GM18951 (cell line): ENCODE data around the gene KLF2.

Source experiments
- POLR2A ChIP-seq: IDR thresholded peaks from 4 replicates; pipeline ENCODE4 v1.6.1; 2011; ENCODE audit warnings: mild to moderate bottlenecking; ENCODE audit not compliant: insufficient read length, insufficient read depth; ENCODE audit errors: extremely low read depth
- in situ Hi-C: fragments of 300-500 bp; cut with MboI; formaldehyde crosslinking; loops from one replicate; pipeline ENCODE4 v1.12.0; 2022; ENCODE audit warnings: low sequenced_read_pairs, mixed read lengths, inconsistent platforms; ENCODE audit not compliant: unreplicated experiment

KLF2 gene

DNA sequence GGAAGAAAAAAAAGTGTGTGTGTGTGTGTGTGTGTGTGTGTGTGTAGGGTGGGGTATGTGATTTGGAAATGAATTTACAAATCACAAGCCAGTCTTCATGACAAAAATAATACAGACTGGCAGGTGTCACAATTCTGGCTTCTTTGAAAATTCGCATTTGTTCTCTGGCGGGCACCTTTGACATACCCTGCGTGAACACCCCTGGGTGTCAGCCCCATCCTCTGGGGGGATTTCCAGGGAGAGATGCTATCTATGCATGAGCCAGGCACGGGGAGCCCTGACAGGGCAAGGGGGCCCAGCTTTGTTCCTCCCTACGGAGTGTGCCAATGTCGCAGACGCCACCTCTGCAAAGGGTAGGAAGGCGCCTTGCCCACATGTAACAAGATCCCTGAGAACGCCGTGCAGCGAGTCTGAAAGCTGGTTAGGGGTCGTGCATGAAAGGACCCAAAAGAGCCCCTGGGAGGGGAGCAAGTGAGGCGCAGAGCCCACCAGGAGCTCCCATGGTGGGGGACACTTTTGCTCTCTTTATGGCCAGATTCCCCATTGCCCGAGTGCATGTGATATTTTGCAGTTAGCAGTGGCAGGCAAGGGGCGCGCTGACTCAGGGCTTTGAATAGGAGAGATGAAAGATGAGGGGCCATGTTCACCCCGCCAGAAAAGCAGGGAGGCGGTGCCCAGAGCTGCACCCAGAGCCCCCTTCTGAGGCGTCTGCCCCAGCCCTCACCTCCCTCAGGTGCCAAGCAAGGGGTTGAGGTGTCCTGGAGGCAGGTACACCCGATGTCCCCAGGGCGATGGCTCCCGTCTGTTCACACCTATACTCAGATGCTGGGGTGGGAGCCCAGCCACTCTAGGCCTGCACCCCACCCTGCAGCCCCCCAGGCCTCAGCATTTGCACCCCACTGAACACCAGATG, 45.3 kb downstream of the KLF2 start:
- in situ Hi-C loops, result no loop called here
- no peak for TF ChIP-seq POLR2A

DNA sequence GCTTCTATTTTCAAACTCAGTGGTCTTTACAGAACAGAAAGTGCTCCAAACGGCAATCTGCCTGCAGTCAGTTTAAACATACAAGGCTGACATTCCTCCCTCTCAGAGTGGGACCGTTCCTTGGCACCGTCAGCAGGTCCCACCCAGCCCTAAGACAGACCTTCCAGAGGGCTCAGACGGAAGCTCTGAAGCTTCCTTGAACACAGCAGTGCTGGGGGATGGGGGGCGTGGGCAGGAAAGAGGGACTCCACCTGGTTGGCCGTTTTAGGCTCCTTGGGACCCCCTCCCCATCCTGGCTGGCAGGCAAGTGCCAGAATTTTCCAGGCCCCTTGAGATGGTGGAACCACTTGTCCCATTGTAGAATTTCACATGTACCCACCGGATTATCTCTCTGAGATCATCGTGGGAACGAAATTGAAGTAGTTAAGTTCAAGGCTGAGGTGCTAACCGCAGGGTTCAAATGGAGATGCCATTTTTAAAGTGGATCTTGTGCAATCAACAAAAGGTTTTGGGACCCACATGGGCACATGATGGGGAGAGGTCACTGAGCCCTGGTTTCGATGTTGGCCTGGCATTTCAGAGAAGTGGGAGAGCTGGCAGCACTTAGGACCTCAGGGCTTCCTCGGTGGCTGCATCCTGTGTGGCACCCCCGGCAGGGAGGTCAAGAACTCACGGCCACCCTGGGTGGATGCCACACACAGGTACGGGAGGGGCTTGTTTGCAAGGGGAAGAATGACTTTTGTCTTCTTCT, 46.2 kb downstream of the KLF2 start:
- no peak for TF ChIP-seq POLR2A

DNA sequence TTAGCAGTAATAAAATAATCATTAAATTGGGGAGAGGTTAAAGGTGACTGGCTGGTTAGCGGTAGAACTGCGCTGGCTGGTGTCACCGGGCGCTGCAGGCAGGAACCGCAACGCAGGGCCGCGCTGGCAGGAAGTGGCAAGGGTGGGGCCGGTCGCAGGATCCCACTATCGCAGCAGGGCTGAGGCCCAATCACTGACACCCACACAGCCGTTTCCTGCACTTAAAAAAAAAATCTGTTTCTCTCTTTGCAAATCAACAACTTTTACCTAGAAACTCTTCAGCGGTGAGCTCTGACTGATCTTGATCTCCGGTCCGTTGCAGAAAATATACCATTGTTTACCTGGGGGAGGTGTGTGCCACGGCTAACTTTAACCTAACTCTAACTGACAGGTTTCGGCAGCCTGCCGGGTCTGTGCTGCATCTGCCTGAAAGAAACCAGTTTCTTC, 46.9 kb downstream of the KLF2 start:
- in situ Hi-C loops, result no loop called here
- TF ChIP-seq POLR2A, result peak; percentile 37

More for the DNA sequence above, 46.2 kb downstream of the KLF2 start:
- in situ Hi-C loops, result no loop called here

DNA sequence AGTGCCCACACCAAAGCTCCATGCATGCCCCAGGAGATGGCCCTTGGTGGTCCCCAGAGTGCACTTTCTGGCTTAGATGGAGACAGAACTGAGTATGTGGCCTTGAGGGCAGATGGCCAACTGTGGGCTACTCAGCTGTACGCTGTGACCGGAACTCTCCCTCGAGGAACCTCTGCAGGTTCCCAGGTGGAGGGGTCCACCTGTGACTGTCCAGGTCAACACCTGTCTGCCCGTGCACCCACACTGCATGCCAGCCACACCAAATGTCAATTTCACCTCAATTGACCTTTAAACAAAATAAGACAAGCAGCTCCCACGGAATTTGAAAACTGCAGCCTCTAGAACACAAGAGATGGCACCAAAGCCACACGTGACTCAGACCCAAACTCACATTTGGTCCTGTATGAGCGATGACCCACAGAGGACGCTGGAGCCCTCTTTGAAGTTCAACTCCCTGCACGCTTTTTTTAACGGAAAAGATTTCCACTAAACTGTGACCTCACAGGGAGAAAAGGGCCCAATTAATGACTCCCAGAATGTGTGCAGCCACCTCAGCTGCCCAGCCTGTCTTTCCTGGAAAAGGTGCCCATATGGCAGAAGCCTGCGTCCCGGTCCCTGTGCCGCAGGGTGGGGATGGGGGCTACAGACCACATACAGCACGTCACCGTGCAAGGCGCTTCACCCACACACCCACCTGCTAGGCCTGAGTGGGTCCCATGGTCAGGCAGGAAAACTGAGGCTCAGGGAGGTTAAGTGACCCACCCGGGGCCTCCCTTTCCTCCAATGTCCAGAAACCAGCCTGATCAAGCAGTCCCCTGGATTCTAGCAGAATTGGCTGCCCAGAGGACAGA, 47.7 kb downstream of the KLF2 start:
- in situ Hi-C loops, result no loop called here
- no peak for TF ChIP-seq POLR2A

DNA sequence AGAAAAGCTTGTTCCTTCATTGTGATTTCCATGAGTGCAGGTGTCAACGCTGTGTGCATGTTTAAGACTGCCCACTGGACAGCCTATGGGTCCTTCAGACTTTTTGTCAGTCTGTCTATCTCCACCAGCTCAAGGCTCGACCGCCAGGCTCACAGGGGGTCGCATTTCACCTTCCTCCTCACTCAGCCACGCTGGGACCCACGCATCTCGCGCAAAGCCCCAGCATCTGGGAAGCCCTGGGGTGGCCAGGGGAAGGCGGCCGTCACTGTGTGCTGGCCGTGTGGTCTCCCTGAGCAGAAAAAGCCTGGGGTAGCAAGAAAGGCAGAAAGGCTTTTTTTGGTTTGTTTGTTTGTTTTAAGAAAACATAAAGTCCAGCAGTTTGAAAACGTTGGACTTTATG, 48.5 kb downstream of the KLF2 start:
- no peak for TF ChIP-seq POLR2A
- in situ Hi-C loops, result no loop called here

DNA sequence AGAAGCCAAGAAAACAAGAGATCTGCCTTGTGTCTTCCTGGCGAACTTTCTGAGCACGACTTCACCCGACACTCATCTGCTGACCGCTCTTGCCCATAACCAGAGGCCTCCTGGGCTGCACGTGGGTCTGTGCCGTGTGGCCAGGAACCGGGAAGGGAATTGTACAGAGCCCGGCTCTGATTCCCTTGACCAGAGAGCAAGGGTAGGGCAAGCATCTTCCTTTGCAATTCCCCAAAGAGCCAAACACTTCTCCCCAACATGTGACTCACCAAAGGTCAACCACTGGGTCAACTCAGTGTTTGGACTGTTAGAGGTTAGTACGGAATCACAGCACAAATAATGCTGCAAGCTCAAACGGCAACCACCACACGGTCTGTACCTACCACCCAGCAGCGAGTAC, 48.9 kb downstream of the KLF2 start:
- in situ Hi-C loops, result no loop called here
- no peak for TF ChIP-seq POLR2A

DNA sequence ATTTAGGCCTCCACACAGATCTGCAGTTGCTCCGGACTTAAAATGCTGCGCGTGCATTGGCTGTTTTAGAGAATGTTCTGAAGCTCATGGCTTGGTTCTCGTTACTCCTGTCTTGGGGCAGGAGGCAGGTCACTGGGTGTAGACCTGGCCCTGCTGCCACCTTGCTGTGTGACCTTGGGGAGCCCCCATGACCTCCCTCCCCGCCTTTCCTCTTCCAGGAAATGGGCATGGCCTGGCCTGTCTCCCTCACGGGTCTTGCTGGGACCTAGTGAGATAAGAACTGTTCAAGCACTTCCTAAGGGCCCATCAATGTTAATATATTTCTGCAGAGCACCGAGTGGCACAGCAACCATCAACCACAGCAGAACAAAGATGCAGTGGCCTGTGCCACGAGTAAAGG, 49.4 kb downstream of the KLF2 start:
- TF ChIP-seq POLR2A, result no peak
- in situ Hi-C loops, result no loop called here

DNA sequence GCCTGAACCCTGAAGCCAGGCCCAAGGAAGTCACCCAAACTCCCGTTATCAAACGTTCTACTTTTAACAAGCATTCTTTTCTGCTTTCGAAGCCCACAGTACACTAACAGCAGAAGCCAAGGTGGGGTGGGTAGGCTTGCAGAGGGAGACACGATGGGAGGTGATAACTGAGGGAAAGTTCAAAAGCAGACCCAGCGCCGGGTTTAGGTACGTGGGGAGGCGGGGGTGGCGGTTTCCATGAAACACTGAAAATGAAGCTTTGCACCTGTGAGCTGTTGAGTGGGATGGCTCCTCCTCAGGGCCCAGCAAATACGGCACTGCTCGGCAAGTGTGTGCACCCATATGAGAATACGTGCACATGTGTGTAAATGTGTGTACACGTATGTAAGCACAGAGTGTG, 49.8 kb downstream of the KLF2 start:
- in situ Hi-C loops, result no loop called here
- TF ChIP-seq POLR2A, result no peak

DNA sequence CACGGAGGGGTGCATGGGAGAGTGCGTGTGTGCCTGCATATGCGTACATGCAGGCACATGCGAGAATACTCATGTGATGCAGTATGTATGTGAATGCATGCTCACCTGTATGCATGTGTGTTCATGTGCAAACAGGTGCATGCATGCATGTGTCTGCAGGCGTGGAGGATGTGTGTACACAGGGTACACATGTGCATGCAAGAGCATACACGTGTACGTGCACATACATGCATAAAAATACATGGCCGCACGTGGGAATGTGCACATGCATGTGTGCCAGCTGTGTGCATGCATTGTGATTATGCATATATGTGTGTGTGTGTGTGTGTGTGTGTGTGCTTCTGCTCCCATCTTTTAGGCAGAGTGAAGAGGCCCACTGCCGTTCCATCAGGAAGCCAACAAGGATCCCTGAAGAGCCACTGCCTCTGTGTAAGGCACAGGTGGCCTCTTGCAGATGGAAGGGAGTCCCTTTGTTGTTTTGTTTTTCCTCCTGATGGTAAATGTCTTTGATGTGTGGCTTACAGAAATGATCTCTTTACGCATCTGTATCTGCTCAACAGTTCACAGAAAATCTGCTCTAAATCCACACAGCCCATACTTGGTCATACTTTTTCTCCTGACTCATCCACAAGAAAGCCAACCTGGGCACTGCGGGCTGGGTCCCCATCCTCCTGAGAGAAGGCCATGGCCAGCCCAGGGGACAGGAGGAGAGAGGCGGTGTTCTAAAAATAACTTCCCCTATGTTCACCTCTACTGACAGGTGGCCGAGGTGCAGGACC, 50.7 kb downstream of the KLF2 start:
- no peak for TF ChIP-seq POLR2A
- in situ Hi-C loops, result no loop called here

DNA sequence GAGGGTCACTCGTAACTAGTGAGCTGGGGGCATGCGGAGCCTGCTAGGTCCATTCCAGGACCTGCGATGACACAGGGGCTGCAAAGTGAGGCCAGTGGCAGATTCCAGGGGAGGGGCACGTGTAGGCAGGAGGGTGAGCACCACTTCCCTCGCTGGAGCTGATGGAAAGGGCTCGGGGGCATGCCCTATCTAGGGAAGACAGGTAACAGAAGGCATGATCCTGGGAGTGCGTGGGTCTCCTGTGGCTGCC, 51.2 kb downstream of the KLF2 start:
- TF ChIP-seq POLR2A, result no peak
- in situ Hi-C loops, result no loop called here

DNA sequence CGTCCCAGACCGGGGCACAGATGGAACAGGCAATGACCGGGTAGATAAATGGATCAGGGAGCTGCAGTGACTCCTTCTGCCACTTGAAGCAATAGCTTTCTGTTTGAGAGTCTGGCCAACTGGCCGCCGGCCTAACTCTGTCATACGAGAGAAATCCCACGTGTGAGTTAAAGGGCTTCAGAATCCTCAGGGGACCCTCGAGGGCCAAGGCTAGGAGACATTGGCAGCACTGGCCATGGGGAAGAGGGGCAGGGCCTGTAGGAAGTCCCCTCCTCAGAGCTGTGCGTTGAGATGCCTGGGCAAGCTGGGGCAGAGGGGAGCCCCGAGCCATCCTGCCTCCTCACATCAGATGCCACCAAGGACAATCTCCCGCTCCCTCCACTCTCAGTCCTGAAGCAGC, 51.6 kb downstream of the KLF2 start:
- in situ Hi-C loops, result no loop called here
- TF ChIP-seq POLR2A, result no peak

DNA sequence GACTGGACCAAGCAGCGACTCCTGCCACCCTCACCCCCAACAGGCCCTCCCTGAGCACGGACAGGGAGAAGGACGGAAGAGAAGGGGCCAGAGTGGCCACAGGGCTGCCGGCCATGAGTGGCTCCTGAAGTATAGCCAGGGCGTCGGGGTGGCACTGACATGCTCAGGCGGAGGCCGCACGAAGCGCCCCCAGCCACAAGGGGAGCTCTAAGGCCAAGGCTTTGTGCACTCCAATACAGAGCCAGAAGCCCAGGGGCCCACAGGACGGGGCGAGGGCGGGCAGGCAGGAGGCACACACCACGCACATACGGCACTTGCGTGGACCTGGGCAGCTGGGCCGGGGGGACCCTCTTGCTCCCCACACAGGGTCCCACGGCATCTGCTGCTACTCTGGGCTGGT, 52.0 kb downstream of the KLF2 start:
- no peak for TF ChIP-seq POLR2A
- in situ Hi-C loops, result no loop called here
